Glutamatergic neuron (in vitro differentiated cells): ENCODE results near the gene KISS1. TPM values are rescaled to one million over a fixed set of nuclear protein-coding genes. Genes with fewer than 3 reads are reported as not detected.

ENCODE experiments used
- DNase-seq: peaks from one replicate; pipeline ENCODE4 v3.0.0; 2022
- H3K27ac Mint-ChIP-seq: one replicate; pipeline ENCODE4 v1.8.0; 2020; ENCODE audit warnings: mild to moderate bottlenecking, mixed read lengths, inconsistent platforms; ENCODE audit not compliant: unreplicated experiment
- H3K27me3 Mint-ChIP-seq: one replicate; pipeline ENCODE4 v1.8.0; 2020; ENCODE audit warnings: mild to moderate bottlenecking, moderate library complexity, mixed read lengths, inconsistent platforms; ENCODE audit not compliant: unreplicated experiment
- H3K36me3 Mint-ChIP-seq: one replicate; pipeline ENCODE4 v1.8.0; 2020; ENCODE audit warnings: mild to moderate bottlenecking, mixed read lengths, inconsistent platforms; ENCODE audit not compliant: unreplicated experiment
- H3K4me1 Mint-ChIP-seq: one replicate; pipeline ENCODE4 v1.8.0; 2020; ENCODE audit warnings: mild to moderate bottlenecking, low read depth, mixed read lengths, inconsistent platforms; ENCODE audit not compliant: unreplicated experiment
- H3K4me3 Mint-ChIP-seq: one replicate; pipeline ENCODE4 v1.8.0; 2020; ENCODE audit warnings: mild to moderate bottlenecking, mixed read lengths, inconsistent platforms; ENCODE audit not compliant: unreplicated experiment
- H3K9me3 Mint-ChIP-seq: one replicate; pipeline ENCODE4 v1.8.0; 2020; ENCODE audit warnings: mild to moderate bottlenecking, moderate library complexity, mixed read lengths, inconsistent platforms; ENCODE audit not compliant: unreplicated experiment
- CTCF ChIP-seq: fragments of 200-600 bp; sonication (generic); IDR thresholded peaks from one replicate; pipeline ENCODE4 v1.5.0; 2021; ENCODE audit not compliant: partially characterized antibody, unreplicated experiment
- total RNA-seq: library from RNA; stranded (reverse); fragmentation: NEBNext Ultra II Directional; extraction: Animal tissue kit (Norgen Biotek cat#: 25700); gene quantifications from one replicate; pipeline ENCODE4 v1.2.1, GENCODE V29; 2021; ENCODE audit not compliant: unreplicated experiment

The KISS1 gene
- total RNA-seq, 1 donor from 2014 or later, result not detected

GRCh38 chr1:204150702-204151551 is 45.4 kb downstream of the KISS1 start:
- peak; percentile 51 for DNase-seq
- peak overlapping the region; percentile 59 for H3K4me3 Mint-ChIP-seq
- peaks cover 5% of the 10 kb centered on the region for H3K9me3 Mint-ChIP-seq
- no peaks in the 10 kb centered on the region for H3K4me1 Mint-ChIP-seq
- no peak for TF ChIP-seq CTCF
- H3K27me3 Mint-ChIP-seq, result peaks cover 19% of the 10 kb centered on the region
- H3K27ac Mint-ChIP-seq, result no peak overlapping the region
- no peaks in the 10 kb centered on the region for H3K36me3 Mint-ChIP-seq

- DNase-seq, result no peak
- Mint-ChIP-seq H3K27me3 (peaks cover 19% of the 10 kb centered on the region), H3K4me3 (peak overlapping the region; percentile 46), H3K36me3 (no peaks in the 10 kb centered on the region), H3K27ac (no peak overlapping the region), H3K9me3 (peaks cover 1% of the 10 kb centered on the region), H3K4me1 (no peaks in the 10 kb centered on the region)
- no peak for TF ChIP-seq CTCF
These were observed 46.4 kb downstream of the KISS1 start for GRCh38 chr1:204149635-204150565.

GRCh38 chr1:204149107-204149506 is 47.2 kb downstream of the KISS1 start:
- peaks cover 19% of the 10 kb centered on the region for H3K27me3 Mint-ChIP-seq
- no peak for TF ChIP-seq CTCF
- H3K36me3 Mint-ChIP-seq, result no peaks in the 10 kb centered on the region
- no peaks in the 10 kb centered on the region for H3K4me1 Mint-ChIP-seq
- DNase-seq, result no peak
- H3K9me3 Mint-ChIP-seq, result peaks cover 1% of the 10 kb centered on the region
- no peak overlapping the region for H3K4me3 Mint-ChIP-seq
- no peak overlapping the region for H3K27ac Mint-ChIP-seq

DNA sequence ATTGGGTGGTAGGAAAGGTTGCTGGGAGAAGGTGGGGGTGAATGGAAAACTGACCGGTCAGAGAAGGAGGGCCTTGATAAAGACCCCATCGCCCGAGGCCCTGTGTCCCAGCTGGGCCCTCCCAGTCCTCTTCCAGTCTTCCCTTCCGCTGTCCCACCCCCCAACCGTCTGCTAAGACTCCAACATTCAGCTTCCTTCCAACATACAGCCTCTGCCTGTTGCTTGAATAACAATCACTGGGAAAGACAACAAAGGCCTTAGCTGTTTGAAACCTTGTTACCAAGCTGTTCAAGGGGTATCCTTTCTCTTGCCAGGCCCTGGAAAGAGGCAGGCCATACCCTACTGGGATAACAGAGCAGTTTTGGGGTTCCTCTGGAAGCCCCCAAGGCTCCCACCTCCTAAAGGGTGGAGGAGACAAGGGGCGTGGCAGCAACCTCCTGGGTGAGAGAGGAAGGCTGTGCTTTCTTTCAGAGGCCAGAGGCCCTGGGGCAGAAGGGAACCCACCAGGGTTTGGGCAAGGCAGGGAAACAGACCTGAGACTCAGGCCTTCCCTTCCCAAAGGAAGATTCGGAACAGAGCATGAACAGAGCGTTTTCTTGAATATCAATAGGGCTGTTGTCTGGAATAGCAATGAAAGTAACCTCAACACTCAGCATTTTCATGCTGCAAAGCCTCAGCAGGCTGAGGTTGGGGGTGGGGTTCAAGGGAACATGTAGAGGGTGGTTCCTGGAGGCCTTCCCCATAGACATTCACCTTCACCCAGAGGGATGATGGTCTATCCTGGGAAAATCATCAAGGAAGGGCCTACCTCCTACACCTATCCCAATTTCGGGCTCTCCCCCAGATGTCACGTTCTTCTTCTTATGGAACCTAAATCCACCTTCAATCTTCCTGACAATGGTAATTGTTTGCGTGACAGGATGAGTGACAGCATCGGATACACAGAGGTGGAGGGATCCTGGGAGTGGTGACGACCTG is 48.6 kb downstream of the KISS1 start:
- no peak for DNase-seq
- Mint-ChIP-seq H3K36me3 (no peaks in the 10 kb centered on the region), H3K4me1 (no peaks in the 10 kb centered on the region), H3K27me3 (peaks cover 19% of the 10 kb centered on the region), H3K27ac (no peak overlapping the region), H3K9me3 (peaks cover 1% of the 10 kb centered on the region), H3K4me3 (no peak overlapping the region)
- no peak for TF ChIP-seq CTCF
